Neural cell (in vitro differentiated cells): ENCODE results near the gene CAPN9.

Source experiments
- EP300 ChIP-seq: fragments of 450-650 bp; conservative IDR thresholded peaks from 2 replicates; pipeline ENCODE4 v1.6.1; 2014; ENCODE audit warnings: antibody characterized with exemption, mild to moderate bottlenecking, moderate library complexity; ENCODE audit not compliant: poor library complexity, severe bottlenecking
- EZH2 ChIP-seq: fragments of 200-600, 300-800 bp; shearing (Covaris generic), sonication (generic); IDR thresholded peaks from 2 replicates; pipeline ENCODE4 v1.6.1; 2014; ENCODE audit warnings: antibody characterized with exemption, low read length, borderline replicate concordance, mild to moderate bottlenecking; ENCODE audit not compliant: insufficient read depth, poor library complexity, severe bottlenecking
- POLR2AphosphoS5 ChIP-seq: IDR thresholded peaks from 2 replicates; pipeline ENCODE4 v1.6.1; 2012
- RAD21 ChIP-seq: fragments of 450-650 bp; conservative IDR thresholded peaks from 2 replicates; pipeline ENCODE4 v1.6.1; 2014; ENCODE audit warnings: antibody characterized with exemption, mild to moderate bottlenecking, moderate library complexity
- SMC3 ChIP-seq: fragments of 450-650 bp; conservative IDR thresholded peaks from 2 replicates; pipeline ENCODE4 v1.6.1; 2014; ENCODE audit warnings: antibody characterized with exemption, mild to moderate bottlenecking, moderate library complexity; ENCODE audit not compliant: poor library complexity
- TAF1 ChIP-seq: IDR thresholded peaks from 2 replicates; pipeline ENCODE4 v1.6.1; 2012; ENCODE audit warnings: low read depth
- TF ChIP-seq, protein P1 (sequence below): fragments of 450-650 bp; IDR thresholded peaks from 2 replicates; pipeline ENCODE4 v1.5.1; 2014; ENCODE audit warnings: antibody characterized with exemption, mild to moderate bottlenecking, moderate library complexity; ENCODE audit not compliant: poor library complexity, severe bottlenecking
- TF ChIP-seq, protein P2 (sequence below): IDR thresholded peaks from 2 replicates; pipeline ENCODE4 v1.6.1; 2012; ENCODE audit warnings: borderline replicate concordance

DNA sequence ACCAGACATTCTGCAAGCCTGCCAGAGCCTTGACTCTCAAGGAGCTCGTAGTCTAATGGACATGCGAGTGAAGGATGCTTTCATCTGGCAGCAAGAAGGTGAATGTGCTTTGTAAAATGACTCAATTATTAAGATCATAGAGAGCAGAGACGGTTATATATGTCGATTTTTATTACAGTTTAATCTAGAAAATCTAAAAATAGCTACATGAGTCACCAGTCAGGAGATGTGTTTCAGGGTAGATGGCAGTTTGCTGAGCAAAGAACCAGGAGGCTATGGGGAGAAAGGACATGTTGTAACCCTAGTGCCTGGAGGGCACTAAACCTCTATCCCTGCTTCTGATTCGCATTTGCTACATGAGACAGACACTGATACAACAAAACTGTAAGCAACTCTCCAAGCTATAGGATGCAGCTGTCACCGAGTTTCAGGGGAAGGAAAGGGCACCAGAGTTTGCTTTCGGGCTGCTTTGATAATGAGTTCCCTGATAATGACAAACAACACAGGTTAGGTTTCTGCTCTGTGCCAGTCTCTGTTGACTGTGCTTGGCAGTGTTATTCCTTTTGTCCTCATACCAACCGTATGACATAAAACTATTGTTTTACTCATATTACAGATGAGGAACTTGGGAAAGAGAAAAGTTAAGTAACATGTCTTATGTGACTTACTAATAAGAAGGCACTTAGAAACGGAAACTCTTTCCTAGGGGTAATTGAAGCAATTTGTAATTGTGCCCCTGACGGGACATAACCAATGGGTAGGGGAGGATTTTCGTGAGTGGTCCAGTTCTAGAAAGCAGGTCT lies 77.9 kb downstream of the CAPN9 start:
- TF ChIP-seq, protein P1, sequence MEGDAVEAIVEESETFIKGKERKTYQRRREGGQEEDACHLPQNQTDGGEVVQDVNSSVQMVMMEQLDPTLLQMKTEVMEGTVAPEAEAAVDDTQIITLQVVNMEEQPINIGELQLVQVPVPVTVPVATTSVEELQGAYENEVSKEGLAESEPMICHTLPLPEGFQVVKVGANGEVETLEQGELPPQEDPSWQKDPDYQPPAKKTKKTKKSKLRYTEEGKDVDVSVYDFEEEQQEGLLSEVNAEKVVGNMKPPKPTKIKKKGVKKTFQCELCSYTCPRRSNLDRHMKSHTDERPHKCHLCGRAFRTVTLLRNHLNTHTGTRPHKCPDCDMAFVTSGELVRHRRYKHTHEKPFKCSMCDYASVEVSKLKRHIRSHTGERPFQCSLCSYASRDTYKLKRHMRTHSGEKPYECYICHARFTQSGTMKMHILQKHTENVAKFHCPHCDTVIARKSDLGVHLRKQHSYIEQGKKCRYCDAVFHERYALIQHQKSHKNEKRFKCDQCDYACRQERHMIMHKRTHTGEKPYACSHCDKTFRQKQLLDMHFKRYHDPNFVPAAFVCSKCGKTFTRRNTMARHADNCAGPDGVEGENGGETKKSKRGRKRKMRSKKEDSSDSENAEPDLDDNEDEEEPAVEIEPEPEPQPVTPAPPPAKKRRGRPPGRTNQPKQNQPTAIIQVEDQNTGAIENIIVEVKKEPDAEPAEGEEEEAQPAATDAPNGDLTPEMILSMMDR: no peak
- TF ChIP-seq POLR2AphosphoS5 (no peak), RAD21 (no peak), EZH2 (no peak), EP300 (peak; percentile 13), SMC3 (no peak), TAF1 (no peak)
- TF ChIP-seq, protein P2, sequence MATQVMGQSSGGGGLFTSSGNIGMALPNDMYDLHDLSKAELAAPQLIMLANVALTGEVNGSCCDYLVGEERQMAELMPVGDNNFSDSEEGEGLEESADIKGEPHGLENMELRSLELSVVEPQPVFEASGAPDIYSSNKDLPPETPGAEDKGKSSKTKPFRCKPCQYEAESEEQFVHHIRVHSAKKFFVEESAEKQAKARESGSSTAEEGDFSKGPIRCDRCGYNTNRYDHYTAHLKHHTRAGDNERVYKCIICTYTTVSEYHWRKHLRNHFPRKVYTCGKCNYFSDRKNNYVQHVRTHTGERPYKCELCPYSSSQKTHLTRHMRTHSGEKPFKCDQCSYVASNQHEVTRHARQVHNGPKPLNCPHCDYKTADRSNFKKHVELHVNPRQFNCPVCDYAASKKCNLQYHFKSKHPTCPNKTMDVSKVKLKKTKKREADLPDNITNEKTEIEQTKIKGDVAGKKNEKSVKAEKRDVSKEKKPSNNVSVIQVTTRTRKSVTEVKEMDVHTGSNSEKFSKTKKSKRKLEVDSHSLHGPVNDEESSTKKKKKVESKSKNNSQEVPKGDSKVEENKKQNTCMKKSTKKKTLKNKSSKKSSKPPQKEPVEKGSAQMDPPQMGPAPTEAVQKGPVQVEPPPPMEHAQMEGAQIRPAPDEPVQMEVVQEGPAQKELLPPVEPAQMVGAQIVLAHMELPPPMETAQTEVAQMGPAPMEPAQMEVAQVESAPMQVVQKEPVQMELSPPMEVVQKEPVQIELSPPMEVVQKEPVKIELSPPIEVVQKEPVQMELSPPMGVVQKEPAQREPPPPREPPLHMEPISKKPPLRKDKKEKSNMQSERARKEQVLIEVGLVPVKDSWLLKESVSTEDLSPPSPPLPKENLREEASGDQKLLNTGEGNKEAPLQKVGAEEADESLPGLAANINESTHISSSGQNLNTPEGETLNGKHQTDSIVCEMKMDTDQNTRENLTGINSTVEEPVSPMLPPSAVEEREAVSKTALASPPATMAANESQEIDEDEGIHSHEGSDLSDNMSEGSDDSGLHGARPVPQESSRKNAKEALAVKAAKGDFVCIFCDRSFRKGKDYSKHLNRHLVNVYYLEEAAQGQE: no peak
